ENCODE measurements around the gene AGAP2.
A peak's percentile ranks its signal among the peaks of the same experiment; 100 is the strongest.

The AGAP2 gene

GRCh38 chr12:57726884-57727757 lies 11.4 kb downstream of the AGAP2 start:
- TF ChIP-seq CTCF (IDR thresholded peaks at IDR 0.05; ENCODE audit: insufficient read depth, low read length, poor library complexity, severe bottlenecking), result no peak
- TF ChIP-seq EZH2phosphoT487 (conservative IDR thresholded peaks at IDR 0.05; ENCODE audit: low read length), result no peak
- Histone ChIP-seq H3K9ac (ENCODE audit: low read length) (no peak overlapping the region), H2AFZ (ENCODE audit: low read depth, low read length, severe bottlenecking) (no peak overlapping the region), H3K27ac (ENCODE audit: low read depth, low read length) (no peak overlapping the region), H3K36me3 (ENCODE audit: low read length) (peaks cover 3% of the 10 kb centered on the region; the same call in 1 of the 2 replicates), H3K4me2 (ENCODE audit: low read depth, low read length, poor library complexity, severe bottlenecking) (no peak overlapping the region), H3K79me2 (ENCODE audit: insufficient read depth, low read length) (no peaks in the 10 kb centered on the region), H3K9me2 (replicated peaks; ENCODE audit: insufficient read depth, low read length) (no peaks in the 10 kb centered on the region), H3K27me3 (ENCODE audit: low read length) (no peaks in the 10 kb centered on the region), H3F3A (ENCODE audit: insufficient read depth) (no peaks in the 10 kb centered on the region), H3K9me3 (ENCODE audit: insufficient read depth, low read length) (no peaks in the 10 kb centered on the region), H3K4me3 (ENCODE audit: insufficient read depth, low read length, poor library complexity, severe bottlenecking) (no peak overlapping the region), H4K20me1 (ENCODE audit: low read depth, low read length) (no peaks in the 10 kb centered on the region)

- Histone ChIP-seq H3K79me2 (ENCODE audit: insufficient read depth, low read length) (no peaks in the 10 kb centered on the region), H3K27ac (ENCODE audit: low read depth, low read length) (no peak overlapping the region), H3K36me3 (ENCODE audit: low read length) (0 out of 2 replicates have a peak, but pooled peaks cover 3% of the 10 kb centered on the region), H3K4me3 (ENCODE audit: insufficient read depth, low read length, poor library complexity, severe bottlenecking) (no peak overlapping the region), H3K9me3 (ENCODE audit: insufficient read depth, low read length) (no peaks in the 10 kb centered on the region), H3F3A (ENCODE audit: insufficient read depth) (no peaks in the 10 kb centered on the region), H3K9me2 (replicated peaks; ENCODE audit: insufficient read depth, low read length) (no peaks in the 10 kb centered on the region), H4K20me1 (ENCODE audit: low read depth, low read length) (no peaks in the 10 kb centered on the region), H3K9ac (ENCODE audit: low read length) (no peak overlapping the region), H2AFZ (ENCODE audit: low read depth, low read length, severe bottlenecking) (no peak overlapping the region), H3K27me3 (ENCODE audit: low read length) (no peaks in the 10 kb centered on the region), H3K4me2 (ENCODE audit: low read depth, low read length, poor library complexity, severe bottlenecking) (no peak overlapping the region)
- peak; percentile 20 for TF ChIP-seq CTCF (IDR thresholded peaks at IDR 0.05; ENCODE audit: insufficient read depth, low read length, poor library complexity, severe bottlenecking)
- TF ChIP-seq EZH2phosphoT487 (conservative IDR thresholded peaks at IDR 0.05; ENCODE audit: low read length), result no peak
Observed at GRCh38 chr12:57726151-57726883, 12.2 kb downstream of the AGAP2 start.

GRCh38 chr12:57725851-57726150 lies 12.7 kb downstream of the AGAP2 start:
- no peak overlapping the region for H3K4me3 ChIP-seq (ENCODE audit: insufficient read depth, low read length, poor library complexity, severe bottlenecking)

More at GRCh38 chr12:57725851-57726150, 12.7 kb downstream of the AGAP2 start:
- Histone ChIP-seq H2AFZ (ENCODE audit: low read depth, low read length, severe bottlenecking) (no peak overlapping the region), H3K79me2 (ENCODE audit: insufficient read depth, low read length) (no peaks in the 10 kb centered on the region), H3K9ac (ENCODE audit: low read length) (no peak overlapping the region), H4K20me1 (ENCODE audit: low read depth, low read length) (no peaks in the 10 kb centered on the region), H3K9me3 (ENCODE audit: insufficient read depth, low read length) (no peaks in the 10 kb centered on the region), H3K36me3 (ENCODE audit: low read length) (0 out of 2 replicates have a peak, but pooled peaks cover 3% of the 10 kb centered on the region), H3K27ac (ENCODE audit: low read depth, low read length) (no peak overlapping the region), H3K9me2 (replicated peaks; ENCODE audit: insufficient read depth, low read length) (no peaks in the 10 kb centered on the region), H3F3A (ENCODE audit: insufficient read depth) (no peaks in the 10 kb centered on the region), H3K27me3 (ENCODE audit: low read length) (no peaks in the 10 kb centered on the region), H3K4me2 (ENCODE audit: low read depth, low read length, poor library complexity, severe bottlenecking) (no peak overlapping the region)
- TF ChIP-seq EZH2phosphoT487 (conservative IDR thresholded peaks at IDR 0.05; ENCODE audit: low read length) (no peak), CTCF (IDR thresholded peaks at IDR 0.05; ENCODE audit: insufficient read depth, low read length, poor library complexity, severe bottlenecking) (no peak)

Measured in SU-DHL-6 (cell line).